HepG2 (cell line): ENCODE measurements around the gene SDC4. TPM values are rescaled to one million over a fixed set of nuclear protein-coding genes. Genes with fewer than 3 reads are reported as not detected.

ENCODE experiments used
- ATAC-seq: fragments of 200-7000 bp; cut with Tn5 transposase; 3 replicates; pipeline ENCODE4 v1.9.1; 2020; ENCODE audit warnings: mild to moderate bottlenecking, moderate library complexity
- BruUV-seq: library from RNA; stranded (reverse); fragments of 400-500 nt; replicated peaks from 2 replicates; lab custom pipeline; 2021; lab: Mats Ljungman, UMichigan
- CTCF ChIA-PET: fragments of 300-600 bp; formaldehyde crosslinking; extraction: SDS; loops from one replicate; lab custom pipeline; 2021; ENCODE audit warnings: low total read pairs, inconsistent platforms, low intra/inter-chr PET ratio; lab: Yijun Ruan, JAX
- POLR2A ChIA-PET: fragments of 350-600 bp; sonication (Branson Sonifier 250); formaldehyde crosslinking; loops from one replicate; lab custom pipeline; 2020; ENCODE audit warnings: antibody characterized with exemption, inconsistent platforms; lab: Yijun Ruan, JAX
- DNase-seq: peaks from one replicate; pipeline ENCODE4 v3.0.0-alpha.2; 2015; ENCODE audit warnings: low spot score
- FAIRE-seq: peaks from 3 replicates; lab custom pipeline; 2011; peaks lifted over from hg19 to GRCh38; lab: Jason Lieb, UNC
- H2AFZ ChIP-seq: one replicate; pipeline ENCODE4 v1.6.1; 2011; ENCODE audit warnings: low read length, inconsistent platforms
- H3K27ac ChIP-seq: fragments of 300-600 bp; 3 replicates; pipeline ENCODE4 v1.8.0; 2011; ENCODE audit warnings: mixed run types, mild to moderate bottlenecking, mixed read lengths, low read length, inconsistent platforms; ENCODE audit not compliant: insufficient read depth; ENCODE audit errors: extremely low read length
- H3K27me3 ChIP-seq, 2 experiments: fragments of 200-600 bp in 1 of 2; 2 replicates in 1 of 2; 3 replicates in 1 of 2; pipeline versions ENCODE4 v1.6.0 to v1.8.0; 2011; ENCODE audit warnings: low read length in 2 of 2, mild to moderate bottlenecking in 2 of 2, moderate library complexity in 2 of 2, inconsistent platforms in 1 of 2; ENCODE audit not compliant: insufficient read depth in 2 of 2, control insufficient read depth in 1 of 2
- H3K36me3 ChIP-seq, 2 experiments: fragments of 200-600 bp in 1 of 2; replicated peaks in 1 of 2; 2 replicates in 1 of 2; 3 replicates in 1 of 2; pipeline versions ENCODE4 v1.5.1 to v1.8.0; 2011; ENCODE audit warnings: low read length in 2 of 2, inconsistent platforms in 1 of 2; ENCODE audit not compliant: insufficient read depth in 2 of 2, control insufficient read depth in 1 of 2
- H3K4me1 ChIP-seq: 2 replicates; pipeline ENCODE4 v1.5.1; 2012; ENCODE audit warnings: low read length, inconsistent platforms; ENCODE audit not compliant: insufficient read depth
- H3K4me2 ChIP-seq: 2 replicates; pipeline ENCODE4 v1.6.0; 2011; ENCODE audit warnings: low read depth, low read length, inconsistent platforms
- H3K4me3 ChIP-seq, 3 experiments: fragments of 200-600 bp in 1 of 3; sonication (generic), shearing (Covaris generic) in 1 of 3; replicated peaks in 1 of 3; 2 replicates each; pipeline ENCODE4 v1.5.1; 2011 to 2016; ENCODE audit warnings: low read length in 3 of 3, inconsistent platforms in 2 of 3, low read depth in 2 of 3, mild to moderate bottlenecking in 2 of 3, control low read depth in 1 of 3, mixed read lengths in 1 of 3; ENCODE audit not compliant: insufficient read depth in 1 of 3
- H3K79me2 ChIP-seq: one replicate; pipeline ENCODE4 v1.6.1; 2011; ENCODE audit warnings: low read length, inconsistent platforms; ENCODE audit not compliant: insufficient read depth
- H3K9ac ChIP-seq: 2 replicates; pipeline ENCODE4 v1.6.0; 2011; ENCODE audit warnings: mild to moderate bottlenecking, low read depth, low read length, inconsistent platforms; ENCODE audit not compliant: insufficient read depth
- H3K9me3 ChIP-seq: 2 replicates; pipeline ENCODE4 v1.5.1; 2012; ENCODE audit warnings: mild to moderate bottlenecking, low read length
- H4K20me1 ChIP-seq: 2 replicates; pipeline ENCODE4 v1.6.0; 2011; ENCODE audit warnings: inconsistent platforms, mild to moderate bottlenecking, low read length, moderate library complexity; ENCODE audit not compliant: insufficient read depth
- NCOR1 ChIP-seq: fragments of 200-600 bp; sonication (generic); IDR thresholded peaks from 2 replicates; pipeline ENCODE4 v1.7.0; 2017; ENCODE audit warnings: antibody characterized with exemption, low read length, borderline replicate concordance
- NR0B2 ChIP-seq: sonication (generic); formaldehyde crosslinking; IDR thresholded peaks from 2 replicates; pipeline ENCODE4 v1.4.0; 2020; ENCODE audit warnings: mild to moderate bottlenecking, missing genetic modification reagents
- ZNF598 ChIP-seq: sonication (generic); formaldehyde crosslinking; IDR thresholded peaks from 2 replicates; pipeline ENCODE4 v1.5.1; 2020; ENCODE audit warnings: mild to moderate bottlenecking, missing genetic modification reagents, borderline replicate concordance
- WGBS: methylation state at CpG from one replicate; pipeline ENCODE4 v1.1.6; 2017; ENCODE audit warnings: low lambda C conversion rate; 5-methylcytosine and 5-hydroxymethylcytosine counted together
- in situ Hi-C: cut with HindIII; loops from 2 replicates; pipeline ENCODE4 v1.10.0; 2017; ENCODE audit warnings: low pct_unique_long_range_greater_than_20kb; ENCODE audit not compliant: extremely low pct_ligation_motif_present
- intact Hi-C: fragments of 100-400 bp; cut with micrococcal nuclease; formaldehyde crosslinking; loops from one replicate; pipeline ENCODE4 v1.10.0; 2022; ENCODE audit not compliant: unreplicated experiment
- polyA plus RNA-seq, 8 experiments: library from polyadenylated mRNA; depleted of rRNA in 3 of 8; stranded (reverse) in 7 of 8; unstranded in 1 of 8; fragments of >200 nt; fragmentation: Illumina TruSeq in 4 of 8; extraction: Trizol in 4 of 8; gene quantifications; 2 replicates each; pipeline versions ENCODE4 v1.2.1 to v1.2.3, GENCODE V29; 2011 to 2016; ENCODE audit warnings: low read depth in 4 of 8, missing spikeins in 1 of 8, mixed read lengths in 1 of 8; ENCODE audit not compliant: insufficient read depth in 1 of 8
- total RNA-seq, 5 experiments: library from RNA; depleted of rRNA; stranded (reverse); fragments of >200 nt; fragmentation: Illumina TruSeq; extraction: Trizol; gene quantifications; 2 replicates each; pipeline ENCODE4 v1.2.3, GENCODE V29; 2016; ENCODE audit warnings: low read depth in 1 of 5

SDC4 gene
- total and polyA plus RNA-seq, 2 of the 13 experiments (the other 11 are each of a cell fraction or from before 2014, with no cell fraction given): 49.0 to 65.1 TPM

- no peak for TF ChIP-seq ZNF598 (CRISPR knock-in tag)
These were observed 18.0 kb upstream of the SDC4 start (continued) for GRCh38 chr20:45366192-45366591.

GRCh38 chr20:45365444-45365970 is 17.3 kb upstream of the SDC4 start:
- DNase-seq (no peak), FAIRE-seq (no peak), ATAC-seq (no peak)
- 98% methylated on average over 5 of the region's 5 CpGs for WGBS
- in situ Hi-C loops: no loop called here
- Histone ChIP-seq H4K20me1 (peaks cover 5% of the 10 kb centered on the region; the same call in 1 of the 2 replicates), H3K4me1 (peaks cover 43% of the 10 kb centered on the region), H3K36me3 (peaks cover 20 to 32% of the 10 kb centered on the region in 2 experiments), H3K27ac (no peak overlapping the region), H3K9me3 (no peaks in the 10 kb centered on the region), H3K79me2 (peaks cover 13% of the 10 kb centered on the region), H3K27me3 (no peaks in the 10 kb centered on the region; a peak in 1 of 5 replicates), H3K4me2 (no peak overlapping the region), H3K4me3 (no peak overlapping the region), H2AFZ (no peak overlapping the region), H3K9ac (no peak overlapping the region)
- CTCF ChIA-PET: no interaction called here
- intact Hi-C loops: no loop called here
- no TSS peak for BruUV-seq
- TF ChIP-seq NR0B2 (CRISPR knock-in tag): 0 out of 2 replicates have a peak, but pooled peaks have one; percentile 34
- no peak for TF ChIP-seq NCOR1
- POLR2A ChIA-PET: interaction anchor here (29.5 kb wide), 1 partner anchor 22 kb away, joined by 1422 read pairs; the partner anchor contains the start of gene SDC4
